ENCODE data around the gene FAF2. TPM values are rescaled to one million over a fixed set of nuclear protein-coding genes. Genes with fewer than 3 reads are reported as not detected.
"Not testable (repeated sequence)": the region's sequence is repeated elsewhere in the genome, so short reads cannot be mapped to it uniquely, and the experiment has no call there.

FAF2 gene
- total RNA-seq, 4 donors from 2014 or later, result 21.2 to 27.3 (median 23.9) TPM

DNA sequence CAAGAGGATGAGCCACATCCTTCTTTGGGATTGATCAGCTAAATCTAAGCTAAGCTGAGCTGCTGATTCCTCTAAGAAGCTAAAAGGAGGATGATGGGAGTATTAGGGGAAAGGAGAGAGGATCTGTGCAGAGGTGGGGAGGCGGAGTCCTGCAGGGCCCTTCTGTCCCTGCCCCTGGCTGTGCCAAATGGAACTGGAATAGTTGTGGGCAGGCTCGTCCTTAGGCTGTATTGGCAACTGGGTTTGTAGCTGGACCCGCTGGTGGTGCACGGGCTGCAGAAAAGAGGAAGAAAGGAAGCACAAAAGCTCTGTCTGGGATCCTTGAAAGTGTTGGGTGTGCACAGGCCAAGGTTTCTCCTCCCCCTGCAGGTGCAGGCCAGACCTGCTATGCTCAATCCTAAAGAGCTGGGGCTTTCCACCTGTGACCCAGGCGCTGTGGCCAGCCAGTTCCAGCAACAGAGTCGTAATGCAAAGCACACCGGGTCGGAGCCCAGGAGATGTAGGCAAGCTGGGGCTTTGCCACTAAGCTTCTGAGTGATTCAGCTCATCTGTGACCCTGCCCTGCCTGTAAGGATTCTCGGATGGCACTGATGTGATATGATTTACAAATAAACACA lies 41.6 kb upstream of the FAF2 start:
- intact Hi-C loops (cut with DNase I), result no loop called here
- no peak for DNase-seq (ENCODE audit: extremely low spot score)
- H3K27me3 ChIP-seq, result no peaks in the 10 kb centered on the region
- H3K4me1 ChIP-seq, result peaks cover 24 to 31% (median 27%) of the 10 kb centered on the region in 4 donors
- no peaks in the 10 kb centered on the region for H3K9me3 ChIP-seq
- no peak overlapping the region for H3K27ac ChIP-seq (replicated peaks in 1 of 4)
- no peak overlapping the region for H3K4me3 ChIP-seq
- TF ChIP-seq, protein P1, sequence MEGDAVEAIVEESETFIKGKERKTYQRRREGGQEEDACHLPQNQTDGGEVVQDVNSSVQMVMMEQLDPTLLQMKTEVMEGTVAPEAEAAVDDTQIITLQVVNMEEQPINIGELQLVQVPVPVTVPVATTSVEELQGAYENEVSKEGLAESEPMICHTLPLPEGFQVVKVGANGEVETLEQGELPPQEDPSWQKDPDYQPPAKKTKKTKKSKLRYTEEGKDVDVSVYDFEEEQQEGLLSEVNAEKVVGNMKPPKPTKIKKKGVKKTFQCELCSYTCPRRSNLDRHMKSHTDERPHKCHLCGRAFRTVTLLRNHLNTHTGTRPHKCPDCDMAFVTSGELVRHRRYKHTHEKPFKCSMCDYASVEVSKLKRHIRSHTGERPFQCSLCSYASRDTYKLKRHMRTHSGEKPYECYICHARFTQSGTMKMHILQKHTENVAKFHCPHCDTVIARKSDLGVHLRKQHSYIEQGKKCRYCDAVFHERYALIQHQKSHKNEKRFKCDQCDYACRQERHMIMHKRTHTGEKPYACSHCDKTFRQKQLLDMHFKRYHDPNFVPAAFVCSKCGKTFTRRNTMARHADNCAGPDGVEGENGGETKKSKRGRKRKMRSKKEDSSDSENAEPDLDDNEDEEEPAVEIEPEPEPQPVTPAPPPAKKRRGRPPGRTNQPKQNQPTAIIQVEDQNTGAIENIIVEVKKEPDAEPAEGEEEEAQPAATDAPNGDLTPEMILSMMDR (IDR thresholded peaks at IDR 0.05), result no peak
- TF ChIP-seq POLR2A (IDR thresholded peaks at IDR 0.05; ENCODE audit: low read depth), result no peak
- WGBS, result 85% methylated on average over 9 of the region's 9 CpGs
- H3K36me3 ChIP-seq, result peaks cover 30 to 69% (median 64%) of the 10 kb centered on the region in 4 donors

DNA sequence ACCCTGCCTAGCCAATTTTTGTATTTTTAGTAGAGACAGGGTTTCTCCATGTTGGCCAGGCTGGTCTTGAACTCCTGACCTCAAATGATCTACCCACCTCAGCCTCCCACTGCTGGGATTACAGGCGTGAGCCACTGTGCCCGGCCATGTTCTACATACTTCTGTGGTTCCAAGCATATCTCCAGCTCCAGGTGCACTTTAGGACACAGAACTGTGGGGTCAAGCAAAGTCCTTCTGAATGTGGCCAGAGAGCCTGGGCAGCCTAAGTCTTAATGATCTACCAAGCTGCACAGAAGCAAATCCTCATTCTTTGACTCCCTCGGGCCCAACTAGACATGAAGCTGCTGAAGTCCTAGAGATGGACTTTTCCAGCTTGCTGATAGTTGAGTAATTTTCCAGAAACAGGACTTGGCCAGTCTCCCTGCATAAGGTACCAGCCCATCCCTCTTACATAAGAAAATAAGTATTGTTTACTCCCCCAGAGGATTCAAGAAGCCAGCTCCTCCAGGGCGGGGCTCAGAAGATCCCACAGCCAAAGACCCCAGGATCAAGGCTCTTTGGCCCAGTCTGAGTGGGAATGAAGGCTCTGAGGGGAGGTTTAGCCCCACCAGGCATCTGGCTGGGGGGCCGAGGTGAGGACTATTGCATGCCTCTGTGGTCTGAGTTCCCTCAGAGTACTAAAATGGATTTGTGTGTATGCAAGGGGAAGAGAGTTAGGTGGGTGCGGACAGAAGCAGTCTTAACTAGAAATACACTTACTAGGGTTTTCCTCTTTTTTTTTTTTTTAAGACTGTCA lies 40.5 kb upstream of the FAF2 start:
- Histone ChIP-seq H3K36me3 (peaks cover 30 to 75% (median 63%) of the 10 kb centered on the region in 4 donors), H3K27ac (replicated peaks in 1 of 4) (peak overlapping the region; percentile 47 to 64 (median 50)), H3K4me3 (no peak overlapping the region), H3K4me1 (peaks cover 26 to 37% (median 31%) of the 10 kb centered on the region in 4 donors), H3K9me3 (no peaks in the 10 kb centered on the region), H3K27me3 (no peaks in the 10 kb centered on the region)
- intact Hi-C loops (cut with DNase I), result no loop called here
- TF ChIP-seq EP300 (IDR thresholded peaks at IDR 0.05) (no peak), POLR2A (IDR thresholded peaks at IDR 0.05; ENCODE audit: low read depth) (no peak), POLR2AphosphoS5 (IDR thresholded peaks at IDR 0.05) (no peak)
- TF ChIP-seq, protein P1 (IDR thresholded peaks at IDR 0.05), result no peak
- WGBS, result 78% methylated on average over 5 of the region's 6 CpGs
- no peak for DNase-seq (ENCODE audit: extremely low spot score)

DNA sequence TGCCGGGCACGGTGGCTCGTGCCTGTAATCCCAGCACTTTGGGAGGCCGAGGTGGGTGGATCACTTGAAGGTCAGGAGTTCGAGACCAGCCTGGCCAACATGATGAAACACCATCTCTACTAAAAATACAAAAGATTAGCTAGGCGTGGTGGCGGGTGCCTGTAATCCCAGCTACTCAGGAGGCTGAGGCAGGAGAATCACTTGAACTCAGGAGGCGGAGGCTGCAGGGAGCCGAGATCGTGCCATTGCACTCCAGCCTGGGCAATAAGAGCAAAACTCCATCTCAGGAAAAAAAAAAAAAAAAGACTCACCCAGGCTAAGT lies 40.0 kb upstream of the FAF2 start:
- H3K4me3 ChIP-seq; intact Hi-C loops (cut with DNase I); DNase-seq (ENCODE audit: extremely low spot score); H3K27me3 ChIP-seq; H3K9me3 ChIP-seq: not testable (repeated sequence)
- Histone ChIP-seq H3K36me3 (peaks cover 30 to 75% (median 61%) of the 10 kb centered on the region in 4 donors), H3K4me1 (peaks cover 30 to 37% (median 34%) of the 10 kb centered on the region in 4 donors), H3K27ac (replicated peaks in 1 of 4) (peak overlapping the region; percentile 47 to 64 (median 50))
- 76% methylated on average over 10 of the region's 10 CpGs for WGBS

DNA sequence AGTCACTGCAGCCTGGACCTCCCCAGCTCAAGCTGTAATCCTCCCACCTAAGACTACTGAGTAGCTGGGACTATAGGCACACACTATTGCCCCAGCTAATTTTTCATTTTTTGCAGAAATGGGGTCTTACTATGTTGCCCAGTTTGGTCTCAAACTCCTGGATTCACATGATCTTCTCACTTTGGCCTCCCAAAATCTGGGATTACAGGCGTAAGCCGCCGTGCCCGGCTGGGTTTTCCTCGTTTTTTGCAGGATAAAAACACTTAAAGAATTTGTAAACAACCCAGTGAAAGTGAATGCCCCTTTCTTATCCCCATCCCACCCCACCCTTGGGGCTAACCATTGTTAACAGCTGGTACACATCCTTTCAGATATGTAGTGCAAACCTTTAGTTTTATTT lies 39.6 kb upstream of the FAF2 start:
- Histone ChIP-seq H3K36me3 (peaks cover 30 to 73% (median 60%) of the 10 kb centered on the region in 4 donors), H3K27ac (replicated peaks in 1 of 4) (peak overlapping the region in 2 of 4 donors; percentile 19 to 64)

DNA sequence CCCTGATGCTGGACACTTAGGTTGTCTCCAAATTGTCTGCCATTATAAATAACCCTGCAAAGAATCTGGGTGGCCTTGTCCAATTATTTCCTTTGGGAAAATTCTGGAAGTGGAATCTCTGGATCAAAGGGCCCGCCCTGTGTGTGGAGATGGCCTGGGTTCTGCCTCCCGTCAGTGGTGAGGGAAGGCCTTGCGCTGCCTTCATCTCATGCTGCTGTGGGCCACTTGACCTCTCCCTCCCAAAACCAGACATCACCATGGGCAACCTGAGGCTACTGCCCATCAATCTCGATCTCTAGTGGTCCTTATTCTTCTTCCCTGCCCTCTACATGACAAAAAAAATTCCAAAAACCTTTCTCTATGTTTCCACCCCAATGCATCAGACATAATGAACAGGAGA lies 38.4 kb upstream of the FAF2 start:
- WGBS, result 95% methylated on average over 4 of the region's 4 CpGs
- Histone ChIP-seq H3K4me1 (peaks cover 46 to 51% (median 49%) of the 10 kb centered on the region in 4 donors), H3K9me3 (no peaks in the 10 kb centered on the region), H3K36me3 (peaks cover 29 to 61% (median 50%) of the 10 kb centered on the region in 4 donors), H3K27me3 (no peaks in the 10 kb centered on the region), H3K4me3 (no peak overlapping the region), H3K27ac (replicated peaks in 1 of 4) (no peak overlapping the region)
- TF ChIP-seq POLR2AphosphoS5 (IDR thresholded peaks at IDR 0.05), result no peak
- TF ChIP-seq, protein P1 (IDR thresholded peaks at IDR 0.05), result no peak
- TF ChIP-seq POLR2A (IDR thresholded peaks at IDR 0.05; ENCODE audit: low read depth), result no peak
- no peak for TF ChIP-seq EP300 (IDR thresholded peaks at IDR 0.05)
- intact Hi-C loops (cut with DNase I), result loop anchor here (10.0 kb wide), 1 partner anchor 135 kb away; the partner anchor contains the start of gene CDHR2
- DNase-seq (ENCODE audit: extremely low spot score), result no peak

More for the DNA sequence above, 39.6 kb upstream of the FAF2 start:
- Histone ChIP-seq H3K4me3 (no peak overlapping the region), H3K27me3 (no peaks in the 10 kb centered on the region), H3K9me3 (no peaks in the 10 kb centered on the region), H3K4me1 (peaks cover 34 to 40% (median 38%) of the 10 kb centered on the region in 4 donors)
- whole genome bisulfite sequencing, result 83% methylated on average over 5 of the region's 5 CpGs
- TF ChIP-seq EP300 (IDR thresholded peaks at IDR 0.05), result no peak
- no peak for TF ChIP-seq POLR2AphosphoS5 (IDR thresholded peaks at IDR 0.05)
- no peak for TF ChIP-seq POLR2A (IDR thresholded peaks at IDR 0.05; ENCODE audit: low read depth)
- TF ChIP-seq, protein P1 (IDR thresholded peaks at IDR 0.05), result no peak
- DNase-seq (ENCODE audit: extremely low spot score), result no peak
- intact Hi-C loops (cut with DNase I), result no loop called here
